ENCODE results near the gene DOCK8. TPM values are rescaled to one million over a fixed set of nuclear protein-coding genes. Genes with fewer than 3 reads are reported as not detected.

Gene DOCK8
- total RNA-seq, 1 donor from 2014 or later: 3.4 TPM

- ATAC-seq (ENCODE audit: poor library complexity) (no peak), DNase-seq (no peak)
- intact Hi-C loops (cut with DNase I): no loop called here
Measured at GRCh38 chr9:463455-464171, 248.9 kb downstream of the DOCK8 start.

- ATAC-seq (ENCODE audit: poor library complexity): no peak
- intact Hi-C loops (cut with DNase I): no loop called here
- no peak for DNase-seq
Measured at GRCh38 chr9:466747-467146, 252.1 kb downstream of the DOCK8 start.

GRCh38 chr9:468766-469426 lies 254.2 kb downstream of the DOCK8 start:
- peak; percentile 7 for ATAC-seq (ENCODE audit: poor library complexity)
- no peak for DNase-seq

DNA sequence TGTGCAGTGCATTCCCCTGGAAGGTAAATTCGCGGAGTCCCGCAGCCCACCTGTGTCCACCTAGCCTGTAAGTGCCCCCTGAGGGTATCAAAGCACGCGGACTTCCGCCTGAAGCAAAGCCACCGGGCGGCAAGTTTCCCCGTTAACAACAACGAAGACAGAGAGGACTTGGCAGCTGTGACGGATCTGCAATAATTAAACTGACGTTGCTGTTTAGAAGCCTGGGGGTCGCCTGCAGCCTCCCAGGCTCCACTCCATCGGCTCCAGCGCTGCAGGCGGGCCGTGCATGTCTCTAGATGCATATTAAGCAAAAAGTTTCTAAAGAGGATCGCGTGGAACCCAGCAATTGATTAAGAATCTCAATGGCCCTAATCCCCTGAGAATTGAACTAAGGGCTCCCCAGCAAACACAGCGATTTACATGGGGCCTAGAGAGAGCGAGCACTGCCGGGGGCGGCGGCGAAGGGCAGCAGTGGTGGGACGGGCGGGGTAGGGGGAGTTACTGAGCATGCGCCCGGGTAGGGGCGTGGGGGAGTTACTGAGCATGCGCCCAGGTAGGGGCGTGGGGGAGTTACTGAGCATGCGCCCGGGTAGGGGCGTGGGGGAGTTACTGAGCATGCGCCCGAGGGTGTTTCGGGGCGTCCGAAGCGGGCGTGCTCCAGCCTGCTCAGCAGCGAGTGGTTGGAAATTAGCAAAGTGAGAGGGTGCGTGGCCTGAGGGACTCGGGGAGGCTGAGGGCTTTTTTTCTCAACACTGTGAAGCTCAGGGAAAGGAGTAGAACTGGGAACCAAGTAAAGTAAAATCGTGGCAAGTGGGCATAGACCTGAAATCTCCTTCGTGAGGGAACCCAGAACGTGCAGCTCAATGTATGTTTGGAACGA lies 255.2 kb downstream of the DOCK8 start:
- intact Hi-C loops (cut with DNase I): no loop called here

More at GRCh38 chr9:468766-469426, 254.2 kb downstream of the DOCK8 start:
- intact Hi-C loops (cut with DNase I): no loop called here

GRCh38 chr9:470552-471194 lies 256.0 kb downstream of the DOCK8 start:
- intact Hi-C loops (cut with DNase I): no loop called here
- DNase-seq (no peak), ATAC-seq (ENCODE audit: poor library complexity) (peak; percentile 9)

More for the DNA sequence above, 255.2 kb downstream of the DOCK8 start:
- DNase-seq (peak; percentile 94), ATAC-seq (ENCODE audit: poor library complexity) (peak; percentile 97)

GRCh38 chr9:471320-471719 lies 256.7 kb downstream of the DOCK8 start:
- intact Hi-C loops (cut with DNase I): no loop called here
- DNase-seq: no peak
- no peak for ATAC-seq (ENCODE audit: poor library complexity)

DNA sequence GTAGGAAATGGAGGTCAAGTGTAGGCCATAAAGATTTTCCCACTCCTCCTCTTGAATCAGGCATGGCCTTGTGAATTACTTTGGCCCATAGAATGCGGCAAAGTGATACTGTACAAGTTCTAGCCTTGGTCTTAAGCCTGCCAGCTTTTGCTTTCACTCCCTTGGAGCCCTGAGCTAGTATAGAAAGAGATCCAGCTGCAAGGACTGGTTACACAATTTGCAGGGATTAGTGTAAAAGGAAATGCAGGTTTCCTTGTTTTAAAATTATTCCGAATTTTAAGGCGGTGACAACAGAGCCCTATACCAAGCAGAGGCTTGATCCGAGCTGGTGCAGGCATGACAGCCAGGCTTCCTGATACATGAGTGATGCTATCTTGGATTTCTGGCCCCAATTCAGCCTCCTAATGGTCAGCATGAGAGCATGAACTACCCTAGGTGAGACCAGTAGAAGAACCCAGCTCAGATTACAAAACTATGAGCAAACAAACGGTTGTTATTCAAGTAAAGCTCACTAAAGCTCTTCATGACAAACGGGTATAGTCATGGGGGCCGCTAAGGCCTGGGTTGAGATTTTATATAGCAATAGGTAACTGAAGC lies 257.9 kb downstream of the DOCK8 start:
- DNase-seq: no peak
- intact Hi-C loops (cut with DNase I): no loop called here

GRCh38 chr9:477193-477592 lies 262.5 kb downstream of the DOCK8 start:
- intact Hi-C loops (cut with DNase I): no loop called here
- ATAC-seq (ENCODE audit: poor library complexity) (no peak), DNase-seq (no peak)

More for the DNA sequence above, 257.9 kb downstream of the DOCK8 start:
- no peak for ATAC-seq (ENCODE audit: poor library complexity)

GRCh38 chr9:479304-479970 lies 264.8 kb downstream of the DOCK8 start:
- ATAC-seq (ENCODE audit: poor library complexity) (no peak), DNase-seq (no peak)
- intact Hi-C loops (cut with DNase I): no loop called here

- no peak for ATAC-seq (ENCODE audit: poor library complexity)
- intact Hi-C loops (cut with DNase I): no loop called here
- DNase-seq: no peak
Measured at GRCh38 chr9:479971-480350, 265.3 kb downstream of the DOCK8 start.

DNA sequence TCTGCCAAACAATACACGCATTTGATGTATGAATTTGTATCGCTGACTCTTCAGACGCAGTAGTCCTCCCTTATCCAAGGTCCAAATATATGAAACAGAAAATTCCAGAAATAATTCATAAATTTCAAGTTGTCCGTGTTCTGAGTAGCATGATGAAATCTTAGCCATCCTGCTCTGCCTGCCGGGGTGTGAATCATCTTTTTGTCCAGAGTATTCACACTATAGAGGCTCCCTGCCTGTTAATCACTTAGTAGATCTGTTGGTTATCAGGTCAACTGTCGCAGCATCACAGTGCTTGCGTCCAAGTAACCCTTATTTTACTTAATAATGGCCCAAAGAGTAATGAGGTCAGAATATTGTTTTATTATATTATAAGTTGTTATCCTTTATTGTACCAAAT lies 268.1 kb downstream of the DOCK8 start:
- intact Hi-C loops (cut with DNase I): no loop called here
- DNase-seq (no peak), ATAC-seq (ENCODE audit: poor library complexity) (no peak)

GRCh38 chr9:486156-486555 lies 271.5 kb downstream of the DOCK8 start:
- no peak for ATAC-seq (ENCODE audit: poor library complexity)
- no peak for DNase-seq
- intact Hi-C loops (cut with DNase I): no loop called here

GRCh38 chr9:487429-487828 lies 272.8 kb downstream of the DOCK8 start:
- intact Hi-C loops (cut with DNase I): no loop called here
- ATAC-seq (ENCODE audit: poor library complexity) (no peak), DNase-seq (no peak)

DNA sequence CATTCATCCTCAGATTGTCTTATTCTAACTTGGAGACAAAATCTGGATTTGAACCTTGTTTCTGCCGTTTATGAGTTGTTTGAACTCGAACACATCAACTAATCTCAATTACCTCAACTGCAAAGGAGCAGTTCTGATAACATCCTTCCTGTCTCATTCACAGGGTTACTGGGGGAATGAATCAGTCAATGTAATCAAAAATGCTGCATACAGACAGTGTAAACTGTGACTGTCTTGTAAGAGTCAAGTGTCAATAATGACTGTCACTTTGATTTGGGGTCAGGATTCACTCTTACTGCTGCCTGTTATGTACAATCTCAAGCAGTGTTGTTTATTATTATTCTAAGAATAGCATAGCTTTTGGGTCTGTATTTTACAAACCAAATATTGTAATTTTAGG lies 273.8 kb downstream of the DOCK8 start:
- DNase-seq (no peak), ATAC-seq (ENCODE audit: poor library complexity) (no peak)
- intact Hi-C loops (cut with DNase I): no loop called here

DNA sequence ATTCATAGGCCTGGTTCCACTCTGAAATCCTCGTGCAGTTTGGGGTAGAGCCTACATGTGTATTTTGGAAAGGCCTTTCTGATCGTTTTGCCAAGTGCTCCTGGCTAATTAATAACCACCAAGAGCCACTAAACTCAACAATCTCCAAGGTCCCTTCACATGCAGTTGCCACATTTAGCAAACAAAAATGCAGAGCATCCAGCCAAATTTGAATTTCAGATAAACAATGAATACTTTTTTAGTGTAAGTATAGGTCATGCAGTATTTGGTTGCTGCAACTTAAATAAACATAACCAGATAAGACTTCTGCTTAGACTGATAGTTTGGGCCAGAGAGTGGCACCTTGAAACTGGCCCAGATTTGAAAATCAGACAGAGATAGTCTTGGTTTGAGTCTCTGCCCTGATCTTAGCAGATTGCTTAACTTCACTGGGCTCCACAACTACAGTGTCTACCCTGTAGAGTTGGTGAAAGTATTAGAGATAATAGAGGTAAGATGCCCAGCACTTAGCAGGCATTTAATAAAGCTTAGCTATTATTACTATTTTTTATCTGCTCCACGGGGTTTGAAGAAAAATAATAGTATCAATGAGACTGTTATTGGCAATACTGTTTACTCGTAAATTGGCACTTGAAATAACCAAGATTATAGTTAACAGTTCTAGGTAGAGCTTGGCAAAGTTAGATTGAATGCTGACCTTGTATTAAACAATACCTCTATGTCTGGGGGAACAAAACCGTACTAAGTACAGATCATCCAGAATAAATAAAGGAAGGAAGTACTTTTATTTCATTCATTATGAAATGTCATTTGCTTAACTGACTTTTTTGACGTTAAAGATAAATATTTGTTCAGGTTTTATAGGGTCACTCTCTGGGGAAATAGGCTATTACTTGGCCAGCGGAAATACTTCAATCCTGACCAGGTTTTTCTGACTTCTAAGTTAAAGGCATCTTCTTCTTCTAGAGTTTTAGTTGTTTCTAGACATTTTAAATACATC lies 274.8 kb downstream of the DOCK8 start:
- intact Hi-C loops (cut with DNase I): no loop called here

DNA sequence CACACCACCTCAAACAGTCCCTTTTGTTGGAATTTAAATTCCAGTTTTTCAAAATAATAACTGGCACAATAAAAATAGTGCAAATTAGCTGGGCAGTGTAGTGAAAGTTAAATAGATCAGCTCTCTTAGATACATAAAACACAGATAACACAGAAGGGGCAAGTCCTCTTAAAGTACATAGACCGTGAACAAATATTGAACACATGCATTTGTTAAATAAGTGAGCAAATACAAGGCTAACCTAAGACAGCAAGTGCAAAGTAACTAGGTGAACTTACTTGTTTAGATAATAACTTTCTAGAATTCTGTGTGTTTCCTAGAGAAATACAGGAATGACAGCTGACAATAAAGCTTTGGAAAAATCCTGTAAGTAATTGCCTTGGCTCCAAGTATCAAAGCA lies 280.1 kb downstream of the DOCK8 start:
- intact Hi-C loops (cut with DNase I): no loop called here
- no peak for ATAC-seq (ENCODE audit: poor library complexity)
- DNase-seq: no peak

More for the DNA sequence above, 274.8 kb downstream of the DOCK8 start:
- DNase-seq (no peak), ATAC-seq (ENCODE audit: poor library complexity) (no peak)

- intact Hi-C loops (cut with DNase I): no loop called here
Measured at GRCh38 chr9:495739-496138, 281.1 kb downstream of the DOCK8 start.

More at GRCh38 chr9:495739-496138, 281.1 kb downstream of the DOCK8 start:
- ATAC-seq (ENCODE audit: poor library complexity): no peak
- DNase-seq: no peak

All from Right ventricle myocardium superior (tissue), 1 donor.